Measurements from ENCODE around the gene TTL.
A peak's percentile ranks its signal among the peaks of the same experiment; 100 is the strongest.
"Not testable (repeated sequence)": the region's sequence is repeated elsewhere in the genome, so short reads cannot be mapped to it uniquely, and the experiment has no call there.

TTL gene

GRCh38 chr2:112524276-112524675 is 42.3 kb downstream of the TTL start:
- not testable (repeated sequence) for DNase-seq

GRCh38 chr2:112528541-112528940 is 46.6 kb downstream of the TTL start:
- DNase-seq = no peak

GRCh38 chr2:112529757-112530156 is 47.8 kb downstream of the TTL start:
- no peak for DNase-seq

- DNase-seq = no peak
Measured at GRCh38 chr2:112530728-112531127, 48.8 kb downstream of the TTL start.

GRCh38 chr2:112534826-112535225 is 52.9 kb downstream of the TTL start:
- no peak for DNase-seq

GRCh38 chr2:112536665-112537064 is 54.7 kb downstream of the TTL start:
- not testable (repeated sequence) for DNase-seq

GRCh38 chr2:112539306-112539705 is 57.4 kb downstream of the TTL start:
- no peak for DNase-seq

GRCh38 chr2:112540906-112541305 is 59.0 kb downstream of the TTL start:
- no peak for DNase-seq

- peak; percentile 73 for DNase-seq
Measured at GRCh38 chr2:112541315-112542122, 59.6 kb downstream of the TTL start.

- peak; percentile 77 for DNase-seq
Measured at GRCh38 chr2:112542123-112542983, 60.4 kb downstream of the TTL start, which contains the start of gene POLR1B. POLR1B (plus strand) TSS chr2:112542465; CDS start chr2:112542495, 30 bp downstream.

GRCh38 chr2:112542984-112543661 is 61.2 kb downstream of the TTL start:
- DNase-seq = no peak

GRCh38 chr2:112547333-112547732 is 65.4 kb downstream of the TTL start:
- DNase-seq = no peak

- DNase-seq = no peak
Measured at GRCh38 chr2:112548980-112549379, 67.0 kb downstream of the TTL start.

- DNase-seq = no peak
Measured at GRCh38 chr2:112566104-112566503, 84.1 kb downstream of the TTL start.

GRCh38 chr2:112566508-112566907 is 84.6 kb downstream of the TTL start:
- DNase-seq = not testable (repeated sequence)

GRCh38 chr2:112572005-112572404 is 90.0 kb downstream of the TTL start:
- DNase-seq = no peak

GRCh38 chr2:112577756-112578155 is 95.8 kb downstream of the TTL start:
- no peak for DNase-seq

GRCh38 chr2:112579241-112579640 is 97.3 kb downstream of the TTL start:
- no peak for DNase-seq

- DNase-seq = no peak
Measured at GRCh38 chr2:112580084-112580483, 98.1 kb downstream of the TTL start.

GRCh38 chr2:112582314-112582746 is 100.4 kb downstream of the TTL start:
- peak; percentile 22 for DNase-seq

GRCh38 chr2:112583497-112584133 is 101.7 kb downstream of the TTL start:
- no peak for DNase-seq

- peak; percentile 96 for DNase-seq
Measured at GRCh38 chr2:112584134-112584890, 102.4 kb downstream of the TTL start, which contains the start of gene CHCHD5. CHCHD5 (plus strand) TSS chr2:112584609; CDS start chr2:112584648, 39 bp downstream.
